IgD-negative memory B cell (primary cell): ENCODE results near the gene MDGA2. TPM values are rescaled to one million over a fixed set of nuclear protein-coding genes. Genes with fewer than 3 reads are reported as not detected.
"Not testable (repeated sequence)": the region's sequence is repeated elsewhere in the genome, so short reads cannot be mapped to it uniquely, and the experiment has no call there.

ENCODE experiments used
- H3K27ac Mint-ChIP-seq, 3 donors: one replicate each; pipeline ENCODE4 v1.8.0; 2020 to 2022; ENCODE audit warnings: mild to moderate bottlenecking in 3 of 3, mixed read lengths in 3 of 3, moderate library complexity in 1 of 3
- H3K27me3 Mint-ChIP-seq: one replicate; pipeline ENCODE4 v1.8.0; 2021; ENCODE audit warnings: mixed read lengths
- H3K36me3 Mint-ChIP-seq: one replicate; pipeline ENCODE4 v1.8.0; 2020; ENCODE audit warnings: mild to moderate bottlenecking, mixed read lengths
- H3K4me1 Mint-ChIP-seq, 3 donors: one replicate each; pipeline ENCODE4 v1.8.0; 2020 to 2022; ENCODE audit warnings: mixed read lengths in 3 of 3, mild to moderate bottlenecking in 1 of 3
- H3K4me3 Mint-ChIP-seq, 4 donors: one replicate each; pipeline ENCODE4 v1.8.0; 2020 to 2022; ENCODE audit warnings: mild to moderate bottlenecking in 4 of 4, mixed read lengths in 4 of 4, moderate library complexity in 3 of 4
- H3K9me3 Mint-ChIP-seq, 3 donors: one replicate each; pipeline ENCODE4 v1.8.0; 2020 to 2021; ENCODE audit warnings: mixed read lengths in 3 of 3, mild to moderate bottlenecking in 1 of 3
- polyA plus RNA-seq: library from polyadenylated mRNA; unstranded; fragments of 300-500 nt; fragmentation: Illumina TruSeq; gene quantifications from one replicate; pipeline ENCODE4 v1.2.3, GENCODE V29; 2021

MDGA2 gene
- polyA plus RNA-seq, 1 donor from 2014 or later = not detected

DNA sequence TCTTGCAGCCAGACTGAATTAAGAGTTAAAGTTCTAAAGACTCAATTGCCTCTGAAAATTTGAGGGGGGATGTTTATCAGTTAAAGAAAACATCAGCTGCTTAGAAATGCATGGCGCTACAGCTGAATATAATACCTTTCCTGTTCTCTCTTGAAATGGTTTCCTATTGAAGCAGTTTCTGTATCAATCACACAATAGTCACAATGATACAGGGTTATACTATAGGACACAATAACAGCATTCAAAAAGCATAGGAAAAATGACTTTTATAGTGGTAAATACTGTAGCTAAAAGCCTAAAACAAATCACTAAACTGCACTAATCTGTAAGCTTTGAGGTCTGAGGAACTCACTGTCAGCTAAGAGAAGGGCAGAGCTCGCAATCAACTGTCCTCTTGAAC is 15.2 kb downstream of the MDGA2 start:
- H3K4me1 Mint-ChIP-seq = no peaks in the 10 kb centered on the region
- H3K27ac Mint-ChIP-seq = no peak overlapping the region
- H3K36me3 Mint-ChIP-seq = no peaks in the 10 kb centered on the region
- peaks cover 0 to 5% (median 0%) of the 10 kb centered on the region in 3 donors for H3K9me3 Mint-ChIP-seq
- no peaks in the 10 kb centered on the region for H3K27me3 Mint-ChIP-seq
- H3K4me3 Mint-ChIP-seq = no peak overlapping the region

GRCh38 chr14:47658041-47658440 is 17.4 kb downstream of the MDGA2 start:
- Mint-ChIP-seq H3K36me3 (no peaks in the 10 kb centered on the region), H3K4me3 (no peak overlapping the region), H3K27me3 (no peaks in the 10 kb centered on the region), H3K27ac (no peak overlapping the region), H3K4me1 (no peaks in the 10 kb centered on the region), H3K9me3 (peaks cover 0 to 5% (median 0%) of the 10 kb centered on the region in 3 donors)

DNA sequence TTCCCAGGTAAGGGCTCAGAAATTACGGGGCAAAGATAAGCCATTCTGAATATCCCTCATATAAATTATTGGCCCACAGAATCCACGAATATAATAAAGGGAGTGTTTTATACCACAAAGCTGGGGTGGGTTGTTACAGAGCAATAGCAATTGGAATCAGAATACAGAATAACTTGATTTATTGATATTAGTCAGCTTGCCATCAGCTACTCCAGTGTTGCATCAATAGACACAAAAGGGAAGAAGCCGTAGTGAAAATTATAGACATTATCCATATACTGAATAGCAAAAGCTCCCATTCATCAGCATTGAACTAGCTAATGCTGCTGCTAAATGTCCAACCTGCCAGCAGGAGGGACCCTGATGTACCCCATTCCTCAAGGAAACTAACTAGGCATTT is 18.3 kb downstream of the MDGA2 start:
- H3K4me1 Mint-ChIP-seq = no peaks in the 10 kb centered on the region
- H3K36me3 Mint-ChIP-seq = no peaks in the 10 kb centered on the region
- peaks cover 0 to 5% (median 0%) of the 10 kb centered on the region in 3 donors for H3K9me3 Mint-ChIP-seq
- no peaks in the 10 kb centered on the region for H3K27me3 Mint-ChIP-seq
- no peak overlapping the region for H3K27ac Mint-ChIP-seq
- H3K4me3 Mint-ChIP-seq = no peak overlapping the region

- Mint-ChIP-seq H3K4me1 (no peaks in the 10 kb centered on the region), H3K4me3 (no peak overlapping the region), H3K27me3 (no peaks in the 10 kb centered on the region), H3K27ac (no peak overlapping the region), H3K9me3 (peaks cover 0 to 7% (median 0%) of the 10 kb centered on the region in 3 donors), H3K36me3 (no peaks in the 10 kb centered on the region)
These were observed 24.1 kb downstream of the MDGA2 start for GRCh38 chr14:47651337-47651736.

DNA sequence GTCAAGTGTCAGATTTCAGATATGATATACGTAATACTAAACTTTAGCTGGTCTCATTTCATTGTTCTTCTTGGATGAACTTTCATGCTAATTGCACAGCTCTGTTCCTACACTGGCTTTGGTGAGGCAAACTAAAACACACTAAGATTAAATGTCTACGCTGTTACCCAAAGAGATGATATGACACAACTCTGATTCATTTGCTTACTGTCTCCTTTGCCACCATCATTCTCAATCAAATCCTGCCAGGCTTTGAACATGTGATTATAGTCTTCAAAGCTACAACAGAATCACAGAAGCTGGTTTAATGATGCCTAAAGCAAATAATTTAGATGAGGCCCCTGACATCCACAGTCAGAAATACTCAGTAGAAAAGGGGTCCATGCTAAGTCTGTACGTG is 37.7 kb downstream of the MDGA2 start:
- H3K27me3 Mint-ChIP-seq = no peaks in the 10 kb centered on the region
- peaks cover 0 to 1% (median 0%) of the 10 kb centered on the region in 3 donors for H3K4me1 Mint-ChIP-seq
- no peaks in the 10 kb centered on the region for H3K36me3 Mint-ChIP-seq
- no peak overlapping the region for H3K27ac Mint-ChIP-seq
- peaks cover 0 to 2% (median 1%) of the 10 kb centered on the region in 3 donors for H3K9me3 Mint-ChIP-seq
- H3K4me3 Mint-ChIP-seq = no peak overlapping the region

- peaks cover 0 to 7% (median 2%) of the 10 kb centered on the region in 3 donors for H3K9me3 Mint-ChIP-seq
- H3K4me1 Mint-ChIP-seq = no peaks in the 10 kb centered on the region
- no peaks in the 10 kb centered on the region for H3K36me3 Mint-ChIP-seq
- H3K27ac Mint-ChIP-seq = no peak overlapping the region
- no peaks in the 10 kb centered on the region for H3K27me3 Mint-ChIP-seq
- H3K4me3 Mint-ChIP-seq = no peak overlapping the region
These were observed 49.0 kb downstream of the MDGA2 start for GRCh38 chr14:47626151-47627035.

DNA sequence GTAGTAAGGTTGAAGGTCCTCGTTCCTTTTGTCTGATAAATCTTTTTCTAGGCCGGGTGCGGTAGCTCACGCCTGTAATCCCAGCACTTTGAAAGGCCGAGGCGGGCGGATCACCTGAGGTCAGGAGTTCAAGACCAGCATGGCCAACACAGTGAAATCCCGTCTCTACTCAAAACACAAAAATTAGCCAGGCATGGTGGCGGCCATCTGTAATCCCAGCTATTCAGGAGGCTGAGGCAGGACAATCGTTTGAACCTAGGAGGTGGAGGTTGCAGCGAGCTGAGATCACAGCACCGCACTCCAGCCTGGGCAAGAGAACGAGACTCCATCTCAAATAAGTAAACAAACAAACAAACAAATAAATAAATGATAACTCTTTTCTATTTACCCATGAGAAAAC is 51.3 kb downstream of the MDGA2 start:
- not testable (repeated sequence) for H3K27me3 Mint-ChIP-seq, H3K36me3 Mint-ChIP-seq, H3K9me3 Mint-ChIP-seq, H3K4me3 Mint-ChIP-seq, H3K4me1 Mint-ChIP-seq, H3K27ac Mint-ChIP-seq

DNA sequence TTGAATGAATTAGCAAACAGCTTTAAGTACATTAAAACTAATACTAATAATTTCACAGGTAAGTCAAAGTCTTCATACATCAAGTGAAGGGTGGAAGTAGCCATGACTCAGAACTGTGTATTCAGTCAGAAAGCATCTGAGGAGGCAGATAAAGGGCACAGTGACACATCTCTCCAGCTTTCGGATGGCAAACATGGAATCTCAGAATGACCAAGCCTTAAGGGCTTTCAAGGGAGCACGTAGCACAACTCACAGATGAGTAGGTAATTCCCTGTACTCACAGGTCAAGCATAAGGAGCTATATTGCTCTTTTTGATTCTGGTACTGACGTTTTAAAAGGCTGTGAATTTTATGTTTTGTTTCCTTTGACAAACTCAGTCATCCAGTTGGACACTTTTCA is 56.0 kb downstream of the MDGA2 start:
- H3K27ac Mint-ChIP-seq = no peak overlapping the region
- no peak overlapping the region for H3K4me3 Mint-ChIP-seq
- H3K9me3 Mint-ChIP-seq = peaks cover 0 to 2% (median 0%) of the 10 kb centered on the region in 3 donors
- H3K36me3 Mint-ChIP-seq = no peaks in the 10 kb centered on the region
- no peaks in the 10 kb centered on the region for H3K4me1 Mint-ChIP-seq
- H3K27me3 Mint-ChIP-seq = no peaks in the 10 kb centered on the region

- Mint-ChIP-seq H3K4me3 (no peak overlapping the region), H3K27ac (no peak overlapping the region), H3K4me1 (no peaks in the 10 kb centered on the region), H3K9me3 (peaks cover 4 to 8% (median 6%) of the 10 kb centered on the region in 3 donors), H3K36me3 (no peaks in the 10 kb centered on the region), H3K27me3 (no peaks in the 10 kb centered on the region)
These were observed 68.8 kb downstream of the MDGA2 start for GRCh38 chr14:47606566-47606965.

- H3K27me3 Mint-ChIP-seq = no peaks in the 10 kb centered on the region
- H3K27ac Mint-ChIP-seq = no peak overlapping the region
These were observed 78.5 kb downstream of the MDGA2 start for GRCh38 chr14:47596860-47597259.

GRCh38 chr14:47596232-47596631 is 79.2 kb downstream of the MDGA2 start:
- Mint-ChIP-seq H3K27ac (no peak overlapping the region), H3K36me3 (no peaks in the 10 kb centered on the region), H3K27me3 (no peaks in the 10 kb centered on the region), H3K9me3 (peaks cover 0 to 5% (median 1%) of the 10 kb centered on the region in 3 donors), H3K4me3 (no peak overlapping the region), H3K4me1 (no peaks in the 10 kb centered on the region)

More at GRCh38 chr14:47596860-47597259, 78.5 kb downstream of the MDGA2 start:
- H3K4me1 Mint-ChIP-seq = no peaks in the 10 kb centered on the region
- no peak overlapping the region for H3K4me3 Mint-ChIP-seq
- peaks cover 0 to 5% (median 1%) of the 10 kb centered on the region in 3 donors for H3K9me3 Mint-ChIP-seq
- no peaks in the 10 kb centered on the region for H3K36me3 Mint-ChIP-seq

DNA sequence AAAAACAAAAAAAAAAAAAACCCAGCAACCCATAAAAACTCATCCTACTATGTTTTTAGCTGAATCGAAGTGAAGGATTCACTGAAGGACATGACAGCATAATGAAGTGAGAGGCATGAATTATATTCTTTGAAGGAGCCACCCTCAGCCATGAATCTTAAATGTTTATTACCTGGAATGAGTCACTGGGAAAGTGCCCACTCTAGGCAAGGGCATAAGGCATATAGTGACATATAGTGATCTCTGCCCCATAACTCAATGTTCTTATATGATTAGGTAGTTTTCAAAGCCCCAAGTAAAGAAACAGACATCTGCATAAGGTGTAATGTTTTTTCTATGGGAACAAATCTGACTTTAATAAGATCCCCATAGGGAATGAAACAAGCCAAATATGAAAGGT is 79.9 kb downstream of the MDGA2 start:
- no peaks in the 10 kb centered on the region for H3K4me1 Mint-ChIP-seq
- no peak overlapping the region for H3K4me3 Mint-ChIP-seq
- H3K27me3 Mint-ChIP-seq = no peaks in the 10 kb centered on the region
- no peak overlapping the region for H3K27ac Mint-ChIP-seq
- no peaks in the 10 kb centered on the region for H3K36me3 Mint-ChIP-seq
- H3K9me3 Mint-ChIP-seq = peaks cover 0 to 5% (median 1%) of the 10 kb centered on the region in 3 donors

- Mint-ChIP-seq H3K27me3 (no peaks in the 10 kb centered on the region), H3K36me3 (no peaks in the 10 kb centered on the region), H3K4me3 (no peak overlapping the region), H3K4me1 (peaks cover 0 to 1% (median 0%) of the 10 kb centered on the region in 3 donors), H3K27ac (no peak overlapping the region), H3K9me3 (peaks cover 0 to 8% (median 1%) of the 10 kb centered on the region in 3 donors)
These were observed 84.5 kb downstream of the MDGA2 start for GRCh38 chr14:47590767-47591495.

- Mint-ChIP-seq H3K4me1 (peaks cover 0 to 1% (median 0%) of the 10 kb centered on the region in 3 donors), H3K9me3 (peaks cover 0 to 4% (median 3%) of the 10 kb centered on the region in 3 donors), H3K4me3 (no peak overlapping the region), H3K36me3 (no peaks in the 10 kb centered on the region), H3K27ac (no peak overlapping the region), H3K27me3 (no peaks in the 10 kb centered on the region)
These were observed 90.0 kb downstream of the MDGA2 start for GRCh38 chr14:47585447-47585846.

DNA sequence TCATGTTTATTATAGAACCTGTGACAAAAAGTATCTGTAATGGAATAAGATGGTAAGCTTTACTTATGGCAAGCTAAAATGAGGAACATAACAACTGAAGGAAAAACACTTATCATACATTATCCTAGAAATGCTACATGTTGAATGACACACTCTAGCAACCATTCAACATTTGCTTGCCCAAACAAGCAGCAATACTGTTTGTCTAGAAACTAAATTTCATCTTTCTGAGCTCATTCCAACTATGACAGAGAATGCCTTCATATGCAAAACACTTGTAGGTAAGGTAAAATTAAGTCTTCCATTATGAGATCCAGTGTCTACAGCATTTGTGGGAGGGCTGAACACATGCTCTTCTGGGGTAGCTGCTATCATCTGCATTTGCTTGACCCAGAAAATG is 108.1 kb downstream of the MDGA2 start:
- no peaks in the 10 kb centered on the region for H3K36me3 Mint-ChIP-seq
- no peaks in the 10 kb centered on the region for H3K4me1 Mint-ChIP-seq
- no peaks in the 10 kb centered on the region for H3K27me3 Mint-ChIP-seq
- H3K9me3 Mint-ChIP-seq = peaks cover 0 to 12% (median 0%) of the 10 kb centered on the region in 3 donors
- H3K27ac Mint-ChIP-seq = no peak overlapping the region
- H3K4me3 Mint-ChIP-seq = no peak overlapping the region
